ENCODE measurements around the gene NINJ2.
"Not testable (repeated sequence)": the region's sequence is repeated elsewhere in the genome, so short reads cannot be mapped to it uniquely, and the experiment has no call there.

The NINJ2 gene

DNA sequence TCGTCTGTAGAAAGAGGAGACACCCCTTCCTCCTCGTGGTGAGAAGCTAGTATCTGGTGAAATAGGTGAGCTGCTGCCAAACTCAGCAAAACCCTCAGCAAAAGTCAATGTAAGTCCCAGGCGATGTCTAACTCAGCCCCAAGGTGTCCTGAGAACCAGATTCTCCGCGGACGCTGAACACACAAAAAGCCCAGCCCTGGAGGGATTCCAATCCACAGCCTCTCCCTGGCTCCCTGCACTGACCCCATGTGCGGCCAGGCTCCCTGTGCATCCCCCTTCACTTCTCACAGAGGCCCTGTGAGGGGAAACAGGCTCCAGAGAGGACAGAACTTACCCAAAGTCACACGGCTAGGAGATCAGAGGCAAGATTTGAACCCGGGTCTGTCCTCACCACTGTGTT, 81.5 kb downstream of the NINJ2 start:
- DNase-seq: no peak

DNA sequence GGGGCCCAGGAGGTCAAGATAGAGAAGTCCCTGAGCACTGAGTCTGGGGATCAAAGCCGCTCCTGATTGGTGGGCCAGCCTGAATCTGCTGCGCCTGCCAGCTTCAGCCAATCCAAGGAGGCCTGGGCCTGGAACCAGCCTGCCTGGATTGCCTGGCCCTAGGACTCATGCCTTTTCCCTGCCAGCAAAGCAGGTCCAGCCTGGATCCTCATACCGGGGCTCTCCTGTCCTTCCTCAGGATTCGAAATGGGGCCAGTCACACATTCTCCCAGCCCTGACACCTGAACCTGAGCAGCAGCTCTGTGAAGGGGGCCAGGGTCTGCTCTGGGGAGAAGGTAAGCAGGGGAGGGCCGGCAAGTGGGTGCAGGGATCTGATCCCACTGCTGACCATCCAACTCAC, 81.9 kb downstream of the NINJ2 start:
- DNase-seq: no peak

DNA sequence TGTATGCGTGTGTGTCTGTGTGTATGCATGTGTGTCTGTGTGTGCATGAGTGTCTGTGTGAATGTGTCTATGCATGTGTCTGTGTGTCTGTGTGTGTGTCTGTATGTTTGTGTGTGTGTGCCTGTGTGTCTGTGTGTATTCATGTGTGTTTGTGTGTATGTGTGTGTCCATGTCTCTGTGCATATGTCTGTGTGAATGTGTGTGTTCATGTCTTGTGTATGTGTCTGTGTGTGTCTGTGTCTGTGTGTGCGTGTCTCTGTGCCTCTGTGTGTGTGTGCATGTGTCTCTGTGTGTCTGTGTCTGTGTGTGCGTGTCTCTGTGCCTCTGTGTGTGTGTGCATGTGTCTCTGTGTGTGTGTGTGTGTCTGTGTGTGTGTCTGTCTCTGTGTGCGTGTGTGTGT, 82.4 kb downstream of the NINJ2 start:
- no peak for DNase-seq

DNA sequence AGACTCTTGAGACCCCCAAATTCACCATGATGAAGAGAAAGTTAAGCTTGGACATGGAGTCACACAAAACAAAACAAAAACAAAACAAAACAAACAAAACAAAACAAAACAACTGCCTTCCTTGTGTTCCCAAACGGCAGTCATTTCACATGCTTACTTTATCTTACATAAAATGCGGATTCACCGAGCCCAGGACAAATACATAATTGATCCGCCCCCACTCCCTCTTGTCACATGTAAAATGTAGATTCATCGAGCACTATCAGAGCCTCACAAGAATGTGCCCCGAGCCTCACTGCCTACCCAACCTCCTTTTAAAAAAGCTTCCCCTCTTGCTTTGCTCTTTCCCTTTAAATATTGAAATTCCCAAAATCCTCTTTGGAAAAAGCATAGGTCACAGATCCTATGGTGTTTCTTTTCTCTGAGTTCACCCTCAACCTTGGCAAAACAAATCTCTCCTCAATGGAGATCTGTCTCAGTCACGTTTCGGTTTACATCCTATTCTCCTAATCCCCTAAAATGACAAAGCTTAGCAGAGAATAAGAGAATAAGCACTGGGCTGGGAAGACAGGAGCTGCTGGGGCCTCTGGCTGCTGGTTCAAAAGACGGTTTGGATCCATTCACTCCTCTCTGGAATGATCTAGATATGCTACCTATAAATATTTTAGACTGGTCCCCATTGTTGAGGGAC, 83.7 kb downstream of the NINJ2 start:
- no peak for DNase-seq

DNA sequence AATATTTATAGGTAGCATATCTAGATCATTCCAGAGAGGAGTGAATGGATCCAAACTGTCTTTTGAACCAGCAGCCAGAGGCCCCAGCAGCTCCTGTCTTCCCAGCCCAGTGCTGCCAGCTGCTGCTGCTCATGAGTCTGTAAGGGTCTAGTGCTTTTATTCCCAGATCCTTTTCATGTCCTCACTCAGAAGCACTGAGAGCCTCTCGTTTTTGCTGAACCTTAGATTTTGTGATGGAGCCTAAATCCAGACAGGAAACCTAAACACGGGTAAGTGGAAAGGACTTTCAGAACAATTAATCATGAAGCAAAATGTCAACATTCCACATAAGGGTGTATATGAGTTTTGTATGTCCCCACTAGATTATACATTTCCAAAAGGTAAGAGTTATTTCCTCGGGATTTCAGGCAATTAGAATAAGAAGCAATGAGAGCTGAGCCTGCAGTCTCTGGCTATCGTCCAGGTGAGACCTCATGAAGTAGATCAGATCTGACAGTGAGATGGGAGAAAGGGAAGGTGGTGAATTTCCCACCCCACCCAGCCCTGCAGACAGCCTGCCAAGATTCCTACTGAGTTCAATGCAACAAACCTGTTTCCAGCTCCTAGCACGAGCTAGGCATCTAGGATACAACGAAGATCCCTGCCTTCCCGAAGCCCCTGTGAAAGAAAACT, 84.4 kb downstream of the NINJ2 start:
- DNase-seq: no peak

- DNase-seq: not testable (repeated sequence)
These were observed 85.1 kb downstream of the NINJ2 start for GRCh38 chr12:577994-578747.

DNA sequence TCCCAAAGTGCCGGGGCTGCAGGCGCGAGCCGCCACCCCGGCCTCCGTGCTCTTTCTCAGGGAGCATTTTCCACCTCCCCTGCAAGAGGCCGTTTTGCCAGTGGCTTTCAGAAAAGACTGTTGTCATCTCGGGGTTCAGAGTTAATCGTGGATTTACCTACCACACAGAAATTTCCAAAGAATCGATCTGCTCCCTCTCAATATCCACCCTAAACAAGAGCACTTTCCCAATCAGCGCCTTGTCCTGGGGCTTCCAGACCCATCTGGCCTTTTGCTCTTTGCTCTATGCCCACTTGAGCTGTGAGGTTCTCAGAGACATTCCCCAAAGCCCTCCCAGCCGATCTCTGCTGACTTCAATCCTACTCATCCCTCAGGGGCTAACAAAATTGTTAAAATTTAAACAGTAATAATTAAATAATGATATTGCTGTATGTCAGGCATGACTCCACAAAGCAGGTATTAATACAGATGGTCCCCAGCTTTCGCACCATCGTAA, 86.6 kb downstream of the NINJ2 start:
- no peak for DNase-seq

- DNase-seq: peak; percentile 52
These were observed 87.2 kb downstream of the NINJ2 start for GRCh38 chr12:575948-576614.

DNA sequence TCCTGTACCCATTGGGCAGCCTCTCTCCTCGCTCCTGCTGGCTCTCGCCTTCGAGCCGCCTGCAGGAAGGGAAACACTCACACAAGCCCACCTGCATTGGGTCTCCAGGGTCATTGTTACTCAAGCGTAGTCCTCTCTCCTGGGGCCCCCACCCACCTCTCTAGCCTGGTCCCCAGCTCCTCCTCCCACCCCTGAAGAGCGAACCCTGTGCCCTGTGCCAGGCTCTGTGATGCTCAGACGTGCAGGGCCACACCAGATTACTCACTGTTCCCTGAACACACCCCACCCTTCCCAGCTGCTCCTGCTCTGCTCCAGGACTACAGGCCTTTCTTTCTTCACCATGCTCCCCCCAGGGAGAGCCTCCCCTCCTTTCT, 88.1 kb downstream of the NINJ2 start:
- DNase-seq: no peak

DNA sequence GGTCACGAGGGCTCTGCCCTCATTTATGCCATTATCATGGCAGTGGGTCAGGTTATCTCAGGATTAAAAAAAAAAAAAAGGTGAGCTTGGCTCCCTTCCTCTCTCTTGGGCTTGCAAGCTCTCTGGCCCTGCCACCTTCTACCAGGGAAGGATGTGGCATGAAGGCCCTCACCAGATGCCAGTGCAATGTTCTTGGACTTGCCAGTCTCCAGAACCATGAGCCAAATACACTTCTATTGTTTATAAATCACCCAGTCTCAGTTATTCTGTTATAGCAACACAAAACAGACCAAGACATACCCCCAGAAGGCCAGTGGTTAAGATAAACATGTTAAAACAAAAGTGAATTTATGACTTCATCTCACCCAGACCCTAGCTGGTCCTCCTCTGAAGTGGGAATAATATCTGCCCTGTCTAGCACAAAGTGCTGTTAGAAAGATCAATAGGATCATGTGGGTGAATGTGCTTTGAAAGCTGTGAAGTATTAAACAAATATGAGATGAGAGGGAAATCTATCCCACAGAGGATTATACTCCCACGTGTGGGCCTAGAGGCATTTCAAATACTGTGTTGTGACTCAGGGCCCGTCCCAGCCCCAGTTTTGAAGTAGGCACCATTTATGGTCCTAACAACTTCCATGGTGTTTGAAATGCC, 88.6 kb downstream of the NINJ2 start:
- peak; percentile 33 for DNase-seq

GRCh38 chr12:573232-573631, 90.0 kb downstream of the NINJ2 start:
- DNase-seq: no peak

DNA sequence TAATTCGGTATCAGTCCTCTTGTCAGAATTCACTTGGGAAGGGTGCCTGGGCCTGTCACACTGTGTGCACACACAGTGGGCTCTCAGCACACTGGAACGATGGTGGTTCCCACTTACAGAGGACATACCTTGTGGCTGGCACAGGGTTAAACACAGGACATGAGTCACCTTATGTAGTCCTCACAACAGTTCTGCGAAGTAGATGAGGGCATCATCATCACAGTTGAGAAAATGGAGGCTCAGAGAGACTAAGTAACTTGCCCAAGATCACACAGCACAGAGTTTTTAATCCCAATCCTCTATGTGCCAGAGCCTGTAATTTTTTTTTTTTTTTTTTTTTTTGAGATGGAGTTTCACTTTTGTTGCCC, 90.7 kb downstream of the NINJ2 start:
- DNase-seq: peak; percentile 53

- peak; percentile 44 for DNase-seq
These were observed 91.3 kb downstream of the NINJ2 start for GRCh38 chr12:571795-572531.

DNA sequence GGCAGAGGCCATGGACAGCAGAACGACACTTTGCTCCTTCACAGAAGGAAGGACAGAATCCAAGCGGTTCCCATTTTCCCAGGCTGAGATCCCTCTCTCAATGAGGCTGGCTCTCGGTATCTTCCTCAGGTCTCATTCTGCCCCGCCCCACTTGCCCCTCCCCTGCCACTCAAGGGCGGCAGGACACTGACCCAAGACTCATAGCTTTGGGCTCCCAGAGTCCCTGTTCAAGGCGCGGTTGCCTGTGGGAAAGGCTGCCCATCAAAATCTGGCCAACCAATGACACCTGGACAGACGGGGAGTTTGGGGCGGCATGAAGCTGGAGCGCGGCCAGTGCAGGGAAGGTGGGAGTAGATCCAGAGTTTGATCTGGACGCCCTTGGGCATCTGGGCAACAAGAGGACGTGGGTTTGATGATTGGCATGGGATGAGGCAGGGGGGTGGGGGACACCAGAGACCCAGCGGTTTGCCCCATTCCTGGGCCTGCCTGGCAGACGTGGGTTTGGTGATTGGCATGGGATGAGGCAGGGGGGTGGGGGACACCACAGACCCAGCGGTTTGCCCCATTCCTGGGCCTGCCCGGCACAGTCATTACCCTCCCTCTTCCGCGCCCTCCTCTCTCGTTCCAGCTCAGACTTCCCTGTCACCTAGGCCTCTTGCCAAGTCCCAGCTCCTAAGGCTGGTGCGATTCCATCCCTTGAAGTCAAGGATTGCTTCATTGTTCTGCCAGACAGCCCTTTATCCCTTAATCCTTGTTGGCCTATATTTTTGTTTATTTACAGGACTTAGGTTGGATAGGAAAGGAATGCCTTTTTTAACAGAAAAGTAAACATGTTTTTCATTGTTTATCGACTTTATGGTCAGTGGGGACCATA, 92.1 kb downstream of the NINJ2 start:
- peak; percentile 84 for DNase-seq

- DNase-seq: peak; percentile 89
These were observed 92.8 kb downstream of the NINJ2 start for GRCh38 chr12:570435-570920.

- peak; percentile 71 for DNase-seq
These were observed 93.3 kb downstream of the NINJ2 start for GRCh38 chr12:569803-570434.

- no peak for DNase-seq
These were observed 94.1 kb downstream of the NINJ2 start for GRCh38 chr12:569091-569676.

- no peak for DNase-seq
These were observed 94.8 kb downstream of the NINJ2 start for GRCh38 chr12:568486-568885.

GRCh38 chr12:565589-566105, 97.6 kb downstream of the NINJ2 start:
- DNase-seq: no peak

GRCh38 chr12:565161-565560, 98.1 kb downstream of the NINJ2 start:
- DNase-seq: no peak
